Keratinocyte (primary cell): ENCODE measurements around the gene OR52H1.

ENCODE experiments used
- CTCF ChIP-seq, 3 experiments: IDR thresholded peaks in 1 of 3; conservative IDR thresholded peaks in 1 of 3; optimal IDR thresholded peaks in 1 of 3; 2 replicates in 2 of 3; 3 replicates in 1 of 3; pipeline versions ENCODE3 to v1.5.1; 2011; ENCODE audit warnings: low read length in 3 of 3, mild to moderate bottlenecking in 3 of 3, moderate library complexity in 2 of 3, control low read depth in 1 of 3, inconsistent platforms in 1 of 3; ENCODE audit not compliant: insufficient read depth in 2 of 3; ENCODE audit errors: extremely low read depth in 1 of 3
- EZH2 ChIP-seq: IDR thresholded peaks from one replicate; pipeline ENCODE4 v1.6.1; 2012; ENCODE audit warnings: inconsistent platforms, mild to moderate bottlenecking, low read length, moderate library complexity

GRCh38 chr11:5580577-5580976, 32.2 kb upstream of the OR52H1 start, which contains the start of gene OR52B6:
- TF ChIP-seq CTCF (optimal IDR thresholded peaks at IDR 0.05 in 1 of 3, IDR thresholded peaks at IDR 0.05 in 1 of 3, conservative IDR thresholded peaks at IDR 0.05 in 1 of 3; ENCODE audit: extremely low read depth in 1 of 3, insufficient read depth in 2 of 3, low read length in 3 of 3) (no peak), EZH2 (no peak)
